HCT116 (cell line): ENCODE results near the gene RIMBP2. TPM values are rescaled to one million over a fixed set of nuclear protein-coding genes. Genes with fewer than 3 reads are reported as not detected.

Experiments used
- ATAC-seq: fragments of 200-7000 bp; cut with Tn5 transposase; 2 replicates; pipeline ENCODE4 v1.9.1; 2020; ENCODE audit warnings: mild to moderate bottlenecking, moderate library complexity
- BruUV-seq: library from RNA; stranded (reverse); fragments of 400-500 nt; replicated peaks from 2 replicates; lab custom pipeline; 2021; lab: Mats Ljungman, UMichigan
- CTCF ChIA-PET: fragments of 300-600 bp; sonication (Branson Sonifier 250); formaldehyde crosslinking; loops from one replicate; lab custom pipeline; 2021; ENCODE audit warnings: antibody characterized with exemption; lab: Charles Lee
- POLR2A ChIA-PET: fragments of 300-600, 350-600 bp; sonication (Branson Sonifier 250); formaldehyde crosslinking; loops from one replicate; lab custom pipeline; 2021; ENCODE audit warnings: antibody characterized with exemption; lab: Charles Lee
- RAD21 ChIA-PET, 2 experiments: fragments of 300-600 bp; sonication (Branson Sonifier 250); formaldehyde crosslinking; loops; one replicate each; lab custom pipeline; 2023; ENCODE audit warnings: low total read pairs in 2 of 2; ENCODE audit not compliant: uncharacterized antibody in 2 of 2, unreplicated experiment in 2 of 2, low non-redundant PET in 1 of 2; lab: Charles Lee
- DNase-seq: peaks from one replicate; pipeline ENCODE4 v3.0.0-alpha.2; 2010; ENCODE audit warnings: low read depth, low spot score
- H2AFZ ChIP-seq: fragments of 200-600 bp; shearing (Covaris generic), sonication (generic); 2 replicates; pipeline ENCODE4 v1.6.1; 2017; ENCODE audit warnings: low read depth, mixed run types, mixed read lengths, antibody characterized with exemption, low read length; ENCODE audit not compliant: poor library complexity, severe bottlenecking
- H3K27ac ChIP-seq: 2 replicates; pipeline ENCODE4 v1.5.1; 2012; ENCODE audit warnings: low read depth, low read length
- H3K27me3 ChIP-seq: fragments of 200-600 bp; sonication (generic); 2 replicates; pipeline ENCODE4 v1.6.1; 2016; ENCODE audit warnings: mixed run types, low read length, mixed read lengths; ENCODE audit not compliant: insufficient read depth
- H3K36me3 ChIP-seq, 2 experiments: fragments of 200-500 bp in 1 of 2; fragments of 200-600 bp in 1 of 2; sonication (Bioruptor generic) in 1 of 2; sonication (generic) in 1 of 2; 2 replicates each; pipeline versions ENCODE4 v1.5.1 to v1.6.1; 2014 to 2016; ENCODE audit warnings: low read length in 2 of 2, inconsistent platforms in 1 of 2, mixed read lengths in 1 of 2, mixed run types in 1 of 2; ENCODE audit not compliant: insufficient read depth in 2 of 2, control insufficient read depth in 1 of 2
- H3K4me1 ChIP-seq, 2 experiments: fragments of 200-600 bp in 1 of 2; sonication (generic) in 1 of 2; 2 replicates each; pipeline versions ENCODE4 v1.5.1 to v1.6.1; 2012 to 2017; ENCODE audit warnings: low read length in 2 of 2, inconsistent platforms in 1 of 2, mild to moderate bottlenecking in 1 of 2, mixed read lengths in 1 of 2, mixed run types in 1 of 2, moderate library complexity in 1 of 2; ENCODE audit not compliant: insufficient read depth in 2 of 2, control insufficient read depth in 1 of 2
- H3K4me2 ChIP-seq: fragments of 200-600 bp; sonication (generic); 2 replicates; pipeline ENCODE4 v1.6.1; 2017; ENCODE audit warnings: mixed run types, low read length, mixed read lengths
- H3K4me3 ChIP-seq, 2 experiments: fragments of 200-600 bp in 1 of 2; sonication (generic) in 1 of 2; replicated peaks in 1 of 2; 2 replicates each; pipeline ENCODE4 v1.5.1; 2011 to 2016; ENCODE audit warnings: low read length in 2 of 2, control low read depth in 1 of 2, low read depth in 1 of 2, mild to moderate bottlenecking in 1 of 2, mixed read lengths in 1 of 2, mixed run types in 1 of 2
- H3K79me2 ChIP-seq: fragments of 200-600 bp; sonication (generic); 2 replicates; pipeline ENCODE4 v1.6.1; 2017; ENCODE audit warnings: mild to moderate bottlenecking, mixed run types, low read length, moderate library complexity, mixed read lengths; ENCODE audit not compliant: insufficient read depth
- H3K9ac ChIP-seq: fragments of 200-600 bp; sonication (generic); 2 replicates; pipeline ENCODE4 v1.6.1; 2016; ENCODE audit warnings: low read length, mixed read lengths
- H3K9me2 ChIP-seq: fragments of 200-600 bp; sonication (generic), shearing (Covaris generic); 2 replicates; pipeline ENCODE4 v1.6.1; 2017; ENCODE audit warnings: mixed run types, mild to moderate bottlenecking, moderate library complexity; ENCODE audit not compliant: insufficient read depth
- H3K9me3 ChIP-seq, 2 experiments: fragments of 200-500 bp in 1 of 2; fragments of 200-600 bp in 1 of 2; sonication (Bioruptor generic) in 1 of 2; sonication (generic) in 1 of 2; 2 replicates each; pipeline ENCODE4 v1.6.1; 2014 to 2017; ENCODE audit warnings: low read length in 2 of 2, mixed read lengths in 2 of 2, inconsistent platforms in 1 of 2, low read depth in 1 of 2, mild to moderate bottlenecking in 1 of 2, mixed run types in 1 of 2, moderate library complexity in 1 of 2; ENCODE audit not compliant: control insufficient read depth in 1 of 2, insufficient read depth in 1 of 2
- H4K20me1 ChIP-seq: fragments of 200-600 bp; sonication (generic), shearing (Covaris generic); 2 replicates; pipeline ENCODE4 v1.6.1; 2017; ENCODE audit warnings: mixed run types, mild to moderate bottlenecking, moderate library complexity; ENCODE audit not compliant: insufficient read depth
- CEBPB ChIP-seq: IDR thresholded peaks from 2 replicates; pipeline ENCODE4 v1.6.1; 2012; ENCODE audit warnings: low read depth
- CTCF ChIP-seq, 3 experiments: fragments of 200-600 bp in 1 of 3; sonication (generic) in 1 of 3; IDR thresholded peaks in 2 of 3; conservative IDR thresholded peaks in 1 of 3; 2 replicates each; pipeline ENCODE4 v1.5.1; 2012 to 2017; ENCODE audit warnings: low read depth in 2 of 3, low read length in 2 of 3, antibody characterized with exemption in 1 of 3, borderline replicate concordance in 1 of 3, control low read depth in 1 of 3, mild to moderate bottlenecking in 1 of 3, mixed read lengths in 1 of 3, mixed run types in 1 of 3, moderate library complexity in 1 of 3; ENCODE audit not compliant: insufficient read depth in 1 of 3
- EGR1 ChIP-seq: IDR thresholded peaks from 2 replicates; pipeline ENCODE4 v1.6.1; 2012; ENCODE audit warnings: low read depth
- ELF1 ChIP-seq: IDR thresholded peaks from 2 replicates; pipeline ENCODE4 v1.6.1; 2012; ENCODE audit warnings: low read depth, borderline replicate concordance
- EZH2 ChIP-seq: fragments of 200-600 bp; sonication (generic); IDR thresholded peaks from 2 replicates; pipeline ENCODE4 v1.6.1; 2017; ENCODE audit warnings: antibody characterized with exemption, mixed run types
- REST ChIP-seq: IDR thresholded peaks from 2 replicates; pipeline ENCODE4 v1.6.1; 2012; ENCODE audit warnings: low read depth
- SP1 ChIP-seq: IDR thresholded peaks from 2 replicates; pipeline ENCODE4 v1.6.1; 2012; ENCODE audit warnings: low read depth
- intact Hi-C: fragments of 100-400 bp; cut with micrococcal nuclease; formaldehyde crosslinking; loops from 2 replicates; pipeline ENCODE4 v1.10.0; 2022
- total RNA-seq: library from RNA; stranded (reverse); gene quantifications from one replicate; pipeline ENCODE4 v1.2.1, GENCODE V29; 2021; ENCODE audit not compliant: unreplicated experiment
- TF ChIP-seq, protein P1 (sequence below): IDR thresholded peaks from 2 replicates; pipeline ENCODE4 v1.6.1; 2011; ENCODE audit warnings: mild to moderate bottlenecking, low read length, moderate library complexity; ENCODE audit not compliant: insufficient replicate concordance; ENCODE audit errors: extremely low read depth

RIMBP2 gene
- total RNA-seq, 1 experiment from 2014 or later, result not detected

- no TSS peak for BruUV-seq
- ATAC-seq, result no peak
- no peak overlapping the region for H3K4me2 ChIP-seq
- DNase-seq, result no peak
- H3K9me2 ChIP-seq, result no peaks in the 10 kb centered on the region
- H2AFZ ChIP-seq, result no peak overlapping the region
- H3K4me3 ChIP-seq, result no peak overlapping the region
- H3K79me2 ChIP-seq, result no peaks in the 10 kb centered on the region
- H3K9ac ChIP-seq, result no peak overlapping the region
- ChIA-PET RAD21 (no interaction called here), CTCF (no interaction called here), POLR2A (no interaction called here)
- no peaks in the 10 kb centered on the region for H3K4me1 ChIP-seq
- H3K27ac ChIP-seq, result no peak overlapping the region
- no peak for TF ChIP-seq REST
- no peak for TF ChIP-seq SP1
- TF ChIP-seq CTCF (IDR thresholded peaks at IDR 0.05 in 2 of 3, conservative IDR thresholded peaks at IDR 0.05 in 1 of 3; ENCODE audit: borderline replicate concordance in 1 of 3, insufficient read depth in 1 of 3, low read depth in 2 of 3, low read length in 2 of 3), result no peak
- no peak for TF ChIP-seq EGR1
- no peak for TF ChIP-seq ELF1
- TF ChIP-seq, protein P1, sequence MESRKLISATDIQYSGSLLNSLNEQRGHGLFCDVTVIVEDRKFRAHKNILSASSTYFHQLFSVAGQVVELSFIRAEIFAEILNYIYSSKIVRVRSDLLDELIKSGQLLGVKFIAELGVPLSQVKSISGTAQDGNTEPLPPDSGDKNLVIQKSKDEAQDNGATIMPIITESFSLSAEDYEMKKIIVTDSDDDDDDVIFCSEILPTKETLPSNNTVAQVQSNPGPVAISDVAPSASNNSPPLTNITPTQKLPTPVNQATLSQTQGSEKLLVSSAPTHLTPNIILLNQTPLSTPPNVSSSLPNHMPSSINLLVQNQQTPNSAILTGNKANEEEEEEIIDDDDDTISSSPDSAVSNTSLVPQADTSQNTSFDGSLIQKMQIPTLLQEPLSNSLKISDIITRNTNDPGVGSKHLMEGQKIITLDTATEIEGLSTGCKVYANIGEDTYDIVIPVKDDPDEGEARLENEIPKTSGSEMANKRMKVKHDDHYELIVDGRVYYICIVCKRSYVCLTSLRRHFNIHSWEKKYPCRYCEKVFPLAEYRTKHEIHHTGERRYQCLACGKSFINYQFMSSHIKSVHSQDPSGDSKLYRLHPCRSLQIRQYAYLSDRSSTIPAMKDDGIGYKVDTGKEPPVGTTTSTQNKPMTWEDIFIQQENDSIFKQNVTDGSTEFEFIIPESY, result no peak
- TF ChIP-seq EZH2, result no peak
- no peak for TF ChIP-seq CEBPB
- no peaks in the 10 kb centered on the region for H3K36me3 ChIP-seq
- no peaks in the 10 kb centered on the region for H3K27me3 ChIP-seq
- intact Hi-C loops, result no loop called here
- H3K9me3 ChIP-seq, result no peaks in the 10 kb centered on the region; a peak in 1 of 4 replicates
- H4K20me1 ChIP-seq, result no peaks in the 10 kb centered on the region
These were observed 272.0 kb downstream of the RIMBP2 start for GRCh38 chr12:130444061-130444460.
